Measurements from ENCODE around the gene RNF133. TPM values are rescaled to one million over a fixed set of nuclear protein-coding genes. Genes with fewer than 3 reads are reported as not detected.

The RNF133 gene
- total RNA-seq, 1 experiment from 2014 or later, result 0.26 TPM

- Histone ChIP-seq H3K27ac (ENCODE audit: low read length) (no peak overlapping the region), H3K4me2 (ENCODE audit: low read length) (no peak overlapping the region), H3K4me1 (ENCODE audit: insufficient read depth, low read length) (no peaks in the 10 kb centered on the region), H3K79me2 (ENCODE audit: low read length) (no peaks in the 10 kb centered on the region), H3K36me3 (ENCODE audit: low read depth, low read length) (no peaks in the 10 kb centered on the region), H3K9me2 (replicated peaks; ENCODE audit: low read length) (no peaks in the 10 kb centered on the region), H3K4me3 (ENCODE audit: low read length) (no peak overlapping the region), H3K27me3 (ENCODE audit: low read length) (no peaks in the 10 kb centered on the region), H2AFZ (ENCODE audit: low read length) (no peak overlapping the region), H4K20me1 (ENCODE audit: low read length) (no peaks in the 10 kb centered on the region), H3K9me3 (ENCODE audit: low read length) (no peaks in the 10 kb centered on the region), H3F3A (ENCODE audit: low read length, unreplicated experiment) (no peaks in the 10 kb centered on the region), H3K9ac (ENCODE audit: low read length) (no peak overlapping the region)
- DNase-seq (no peak), ATAC-seq (no peak)
- no TSS peak for BruUV-seq (replicated peaks)
- CTCF ChIA-PET, result no interaction called here
- POLR2A ChIA-PET (ENCODE audit: unreplicated experiment), result no interaction called here
- TF ChIP-seq EZH2 (IDR thresholded peaks at IDR 0.05; ENCODE audit: low read length, unreplicated experiment), result no peak
- TF ChIP-seq, protein P1, sequence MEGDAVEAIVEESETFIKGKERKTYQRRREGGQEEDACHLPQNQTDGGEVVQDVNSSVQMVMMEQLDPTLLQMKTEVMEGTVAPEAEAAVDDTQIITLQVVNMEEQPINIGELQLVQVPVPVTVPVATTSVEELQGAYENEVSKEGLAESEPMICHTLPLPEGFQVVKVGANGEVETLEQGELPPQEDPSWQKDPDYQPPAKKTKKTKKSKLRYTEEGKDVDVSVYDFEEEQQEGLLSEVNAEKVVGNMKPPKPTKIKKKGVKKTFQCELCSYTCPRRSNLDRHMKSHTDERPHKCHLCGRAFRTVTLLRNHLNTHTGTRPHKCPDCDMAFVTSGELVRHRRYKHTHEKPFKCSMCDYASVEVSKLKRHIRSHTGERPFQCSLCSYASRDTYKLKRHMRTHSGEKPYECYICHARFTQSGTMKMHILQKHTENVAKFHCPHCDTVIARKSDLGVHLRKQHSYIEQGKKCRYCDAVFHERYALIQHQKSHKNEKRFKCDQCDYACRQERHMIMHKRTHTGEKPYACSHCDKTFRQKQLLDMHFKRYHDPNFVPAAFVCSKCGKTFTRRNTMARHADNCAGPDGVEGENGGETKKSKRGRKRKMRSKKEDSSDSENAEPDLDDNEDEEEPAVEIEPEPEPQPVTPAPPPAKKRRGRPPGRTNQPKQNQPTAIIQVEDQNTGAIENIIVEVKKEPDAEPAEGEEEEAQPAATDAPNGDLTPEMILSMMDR (conservative IDR thresholded peaks at IDR 0.05; ENCODE audit: low read depth, low read length), result no peak
- no peak for TF ChIP-seq EZH2phosphoT487 (IDR thresholded peaks at IDR 0.05; ENCODE audit: borderline replicate concordance, low read length)
- intact Hi-C loops (cut with micrococcal nuclease), result no loop called here
These were observed 25.4 kb upstream of the RNF133 start for GRCh38 chr7:122724366-122724765.

- Histone ChIP-seq H3K4me3 (ENCODE audit: low read length) (no peak overlapping the region), H3K27ac (ENCODE audit: low read length) (no peak overlapping the region), H3K9me3 (ENCODE audit: low read length) (no peaks in the 10 kb centered on the region), H3K4me2 (ENCODE audit: low read length) (no peak overlapping the region), H3K4me1 (ENCODE audit: insufficient read depth, low read length) (no peaks in the 10 kb centered on the region), H4K20me1 (ENCODE audit: low read length) (no peaks in the 10 kb centered on the region), H3K27me3 (ENCODE audit: low read length) (no peaks in the 10 kb centered on the region), H3K79me2 (ENCODE audit: low read length) (no peaks in the 10 kb centered on the region), H3K9ac (ENCODE audit: low read length) (no peak overlapping the region), H2AFZ (ENCODE audit: low read length) (no peak overlapping the region), H3K36me3 (ENCODE audit: low read depth, low read length) (no peaks in the 10 kb centered on the region), H3K9me2 (replicated peaks; ENCODE audit: low read length) (no peaks in the 10 kb centered on the region), H3F3A (ENCODE audit: low read length, unreplicated experiment) (no peaks in the 10 kb centered on the region)
- ATAC-seq (no peak), DNase-seq (no peak)
- TF ChIP-seq EZH2phosphoT487 (IDR thresholded peaks at IDR 0.05; ENCODE audit: borderline replicate concordance, low read length) (no peak), EZH2 (IDR thresholded peaks at IDR 0.05; ENCODE audit: low read length, unreplicated experiment) (no peak)
- TF ChIP-seq, protein P1 (conservative IDR thresholded peaks at IDR 0.05; ENCODE audit: low read depth, low read length), result no peak
- intact Hi-C loops (cut with micrococcal nuclease), result no loop called here
- no TSS peak for BruUV-seq (replicated peaks)
- POLR2A ChIA-PET (ENCODE audit: unreplicated experiment), result no interaction called here
- CTCF ChIA-PET, result no interaction called here
These were observed 20.2 kb upstream of the RNF133 start for GRCh38 chr7:122719010-122719578.

GRCh38 chr7:122717356-122718089 lies 18.6 kb upstream of the RNF133 start:
- POLR2A ChIA-PET (ENCODE audit: unreplicated experiment), result no interaction called here
- Histone ChIP-seq H3K9me2 (replicated peaks; ENCODE audit: low read length) (no peaks in the 10 kb centered on the region), H3K36me3 (ENCODE audit: low read depth, low read length) (no peaks in the 10 kb centered on the region), H3K27me3 (ENCODE audit: low read length) (no peaks in the 10 kb centered on the region), H3K9me3 (ENCODE audit: low read length) (no peaks in the 10 kb centered on the region), H3K27ac (ENCODE audit: low read length) (no peak overlapping the region), H3K4me2 (ENCODE audit: low read length) (no peak overlapping the region), H2AFZ (ENCODE audit: low read length) (no peak overlapping the region), H3K9ac (ENCODE audit: low read length) (no peak overlapping the region), H3K4me1 (ENCODE audit: insufficient read depth, low read length) (no peaks in the 10 kb centered on the region), H3K79me2 (ENCODE audit: low read length) (no peaks in the 10 kb centered on the region), H4K20me1 (ENCODE audit: low read length) (no peaks in the 10 kb centered on the region), H3K4me3 (ENCODE audit: low read length) (no peak overlapping the region), H3F3A (ENCODE audit: low read length, unreplicated experiment) (no peaks in the 10 kb centered on the region)
- intact Hi-C loops (cut with micrococcal nuclease), result no loop called here
- no peak for ATAC-seq
- no peak for DNase-seq
- CTCF ChIA-PET, result no interaction called here
- TF ChIP-seq EZH2 (IDR thresholded peaks at IDR 0.05; ENCODE audit: low read length, unreplicated experiment) (no peak), EZH2phosphoT487 (IDR thresholded peaks at IDR 0.05; ENCODE audit: borderline replicate concordance, low read length) (no peak)
- TF ChIP-seq, protein P1 (conservative IDR thresholded peaks at IDR 0.05; ENCODE audit: low read depth, low read length), result no peak
- no TSS peak for BruUV-seq (replicated peaks)

Measured in PC-3 (cell line).